Lung microvascular endothelial cell (primary cell): ENCODE results near the gene PKDCC. TPM values are rescaled to one million over a fixed set of nuclear protein-coding genes. Genes with fewer than 3 reads are reported as not detected.

ENCODE experiments used
- DNase-seq, 2 donors: peaks; one replicate each; pipeline versions ENCODE4 v3.0.0 to v3.0.0-alpha.2; 2010; ENCODE audit warnings: low read depth in 2 of 2
- total RNA-seq: library from RNA; depleted of rRNA; stranded (reverse); fragments of >200 nt; gene quantifications from 2 replicates; pipeline ENCODE4 v1.2.1, GENCODE V29; 2014

The PKDCC gene
- total RNA-seq, 1 donor from 2014 or later, result 4.2 TPM

GRCh38 chr2:42049221-42050009 lies 1.6 kb downstream of the PKDCC start:
- no peak for DNase-seq

GRCh38 chr2:42050010-42050702 lies 2.3 kb downstream of the PKDCC start:
- no peak for DNase-seq

GRCh38 chr2:42050703-42051542 lies 3.1 kb downstream of the PKDCC start:
- no peak for DNase-seq

- no peak for DNase-seq
Observed at GRCh38 chr2:42051543-42052235, 3.9 kb downstream of the PKDCC start.

GRCh38 chr2:42052702-42053481 lies 5.1 kb downstream of the PKDCC start:
- DNase-seq, result no peak

- DNase-seq, result no peak
Observed at GRCh38 chr2:42053482-42053790, 5.6 kb downstream of the PKDCC start.

- DNase-seq, result no peak
Observed at GRCh38 chr2:42053791-42054701, 6.2 kb downstream of the PKDCC start.

GRCh38 chr2:42054714-42055430 lies 7.1 kb downstream of the PKDCC start:
- no peak for DNase-seq

GRCh38 chr2:42055573-42056514 lies 8.0 kb downstream of the PKDCC start:
- peak in 1 of 2 donors; percentile 23 for DNase-seq

GRCh38 chr2:42057159-42057901 lies 9.5 kb downstream of the PKDCC start:
- DNase-seq, result no peak

GRCh38 chr2:42057902-42058450 lies 10.2 kb downstream of the PKDCC start:
- DNase-seq, result no peak

GRCh38 chr2:42059261-42059898 lies 11.6 kb downstream of the PKDCC start:
- DNase-seq, result no peak

- no peak for DNase-seq
Observed at GRCh38 chr2:42060028-42060427, 12.2 kb downstream of the PKDCC start.

- peak in 1 of 2 donors; percentile 28 for DNase-seq
Observed at GRCh38 chr2:42060718-42061619, 13.1 kb downstream of the PKDCC start.

- no peak for DNase-seq
Observed at GRCh38 chr2:42061839-42062238, 14.0 kb downstream of the PKDCC start.
